Stimulated activated effector memory CD8-positive, alpha-beta T cell treated with anti-CD3 and anti-CD28 coated beads, Interleukin-12 subunit alpha, Interleukin-12 subunit beta, amount 100 ng/mL, for 72 hours (primary cell): ENCODE results near the gene RPL15.
A peak's percentile ranks its signal among the peaks of the same experiment; 100 is the strongest.
"Not testable (repeated sequence)": the region's sequence is repeated elsewhere in the genome, so short reads cannot be mapped to it uniquely, and the experiment has no call there.

Experiments
- ATAC-seq: fragments of 150-1000 bp; cut with Tn5 transposase; 2 replicates; pipeline ENCODE4 v1.10.0; 2021
- DNase-seq, 2 donors: peaks; one replicate each; pipeline ENCODE4 v3.0.0; 2021 to 2022; ENCODE audit warnings: low spot score in 2 of 2
- H3K27ac Mint-ChIP-seq: one replicate; pipeline ENCODE4 v1.8.0; 2022; ENCODE audit warnings: mild to moderate bottlenecking, mixed read lengths
- H3K36me3 Mint-ChIP-seq: one replicate; pipeline ENCODE4 v1.8.0; 2022; ENCODE audit warnings: mild to moderate bottlenecking, mixed read lengths
- H3K4me1 Mint-ChIP-seq: one replicate; pipeline ENCODE4 v1.8.0; 2022; ENCODE audit warnings: mixed read lengths
- H3K4me3 Mint-ChIP-seq: one replicate; pipeline ENCODE4 v1.8.0; 2022; ENCODE audit warnings: mild to moderate bottlenecking, mixed read lengths
- H3K9me3 Mint-ChIP-seq: one replicate; pipeline ENCODE4 v1.8.0; 2022; ENCODE audit warnings: mixed read lengths

RPL15 gene

GRCh38 chr3:23881993-23882392, 34.9 kb upstream of the RPL15 start:
- peaks cover 23% of the 10 kb centered on the region for H3K4me1 Mint-ChIP-seq
- not testable (repeated sequence) for H3K9me3 Mint-ChIP-seq, H3K27ac Mint-ChIP-seq, DNase-seq, ATAC-seq, H3K4me3 Mint-ChIP-seq, H3K36me3 Mint-ChIP-seq

DNA sequence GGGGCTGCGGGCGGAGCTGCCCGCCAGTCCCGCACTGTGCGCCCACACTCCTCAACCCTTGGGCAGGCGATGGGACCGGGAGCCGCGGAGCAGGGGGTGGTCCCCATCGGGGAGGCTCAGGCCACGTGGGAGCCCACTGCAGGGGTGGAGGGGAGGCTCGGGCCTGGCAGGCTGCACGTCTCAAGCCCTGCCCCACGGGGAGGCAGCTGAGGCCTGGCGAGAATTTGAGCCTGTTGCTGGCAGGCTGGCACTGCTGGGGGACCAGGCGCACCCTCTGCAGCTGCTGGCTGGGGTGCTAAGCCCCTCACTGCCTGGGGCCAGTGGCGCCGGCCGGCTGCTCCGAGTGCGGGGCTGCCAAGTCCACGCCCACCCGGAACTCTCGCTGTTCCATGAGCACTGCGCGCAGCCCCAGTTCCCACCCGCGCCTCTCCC, 34.4 kb upstream of the RPL15 start:
- ATAC-seq (no peak), DNase-seq (no peak)
- H3K4me1 Mint-ChIP-seq = peaks cover 18% of the 10 kb centered on the region
- no peak overlapping the region for H3K27ac Mint-ChIP-seq
- H3K4me3 Mint-ChIP-seq = no peak overlapping the region
- no peaks in the 10 kb centered on the region for H3K36me3 Mint-ChIP-seq
- H3K9me3 Mint-ChIP-seq = no peaks in the 10 kb centered on the region

DNA sequence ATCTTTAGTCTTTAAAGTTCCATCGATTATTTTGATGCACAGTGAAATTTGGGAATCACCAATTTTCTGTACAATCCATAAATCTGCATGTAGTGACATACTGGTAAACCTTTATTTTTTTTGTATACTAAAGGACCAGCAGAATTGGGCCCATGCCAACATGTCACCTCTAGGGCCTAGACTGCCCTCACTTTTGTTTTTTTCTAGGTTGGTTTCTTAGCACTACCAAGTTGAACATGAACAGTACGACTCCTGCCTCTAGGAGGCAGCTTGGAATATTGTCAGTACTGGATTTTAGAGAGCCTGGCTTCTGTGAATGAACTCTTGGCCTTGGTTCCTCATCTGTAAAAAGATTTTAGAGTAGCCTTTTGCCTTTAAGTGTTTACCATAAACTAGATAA, 32.5 kb upstream of the RPL15 start:
- DNase-seq (no peak), ATAC-seq (no peak)
- H3K4me1 Mint-ChIP-seq = peaks cover 3% of the 10 kb centered on the region
- H3K9me3 Mint-ChIP-seq = no peaks in the 10 kb centered on the region
- H3K36me3 Mint-ChIP-seq = peaks cover 4% of the 10 kb centered on the region
- H3K27ac Mint-ChIP-seq = no peak overlapping the region
- no peak overlapping the region for H3K4me3 Mint-ChIP-seq

GRCh38 chr3:23885210-23885609, 31.7 kb upstream of the RPL15 start:
- ATAC-seq (no peak), DNase-seq (no peak)
- H3K4me3 Mint-ChIP-seq = no peak overlapping the region
- no peaks in the 10 kb centered on the region for H3K9me3 Mint-ChIP-seq
- peaks cover 6% of the 10 kb centered on the region for H3K36me3 Mint-ChIP-seq
- H3K27ac Mint-ChIP-seq = no peak overlapping the region
- no peaks in the 10 kb centered on the region for H3K4me1 Mint-ChIP-seq

- Mint-ChIP-seq H3K27ac (peak overlapping the region; percentile 33), H3K4me3 (no peak overlapping the region), H3K4me1 (no peaks in the 10 kb centered on the region), H3K36me3 (peaks cover 6% of the 10 kb centered on the region), H3K9me3 (no peaks in the 10 kb centered on the region)
- DNase-seq (no peak), ATAC-seq (no peak)
Measured at GRCh38 chr3:23886311-23886710, 30.6 kb upstream of the RPL15 start.

- Mint-ChIP-seq H3K9me3 (no peaks in the 10 kb centered on the region), H3K4me1 (no peaks in the 10 kb centered on the region), H3K4me3 (no peak overlapping the region), H3K27ac (no peak overlapping the region), H3K36me3 (peaks cover 21% of the 10 kb centered on the region)
- ATAC-seq (no peak), DNase-seq (no peak)
Measured at GRCh38 chr3:23888617-23889228, 28.2 kb upstream of the RPL15 start.

GRCh38 chr3:23889386-23889785, 27.5 kb upstream of the RPL15 start:
- Mint-ChIP-seq H3K4me3 (no peak overlapping the region), H3K9me3 (no peaks in the 10 kb centered on the region), H3K4me1 (peaks cover 2% of the 10 kb centered on the region), H3K27ac (no peak overlapping the region), H3K36me3 (peaks cover 24% of the 10 kb centered on the region)
- ATAC-seq (no peak), DNase-seq (no peak)

DNA sequence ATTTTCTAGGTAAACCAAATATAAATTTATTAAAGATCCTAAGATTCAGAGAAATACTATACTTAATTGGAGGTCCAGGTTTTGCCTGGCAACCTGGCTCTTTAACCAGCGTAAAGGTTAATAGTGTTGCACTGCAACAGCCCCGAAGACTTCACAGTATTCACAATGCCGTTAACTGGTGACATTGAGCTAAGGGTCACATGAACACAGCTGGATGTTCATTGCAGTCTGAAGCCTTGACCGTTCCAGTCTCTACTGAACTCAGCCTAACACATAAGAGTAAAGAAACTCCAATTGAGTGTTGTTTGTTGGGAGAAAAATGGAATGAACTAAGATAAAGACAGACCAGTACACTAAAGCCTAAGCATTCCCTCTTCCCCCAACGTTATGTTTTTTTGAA, 27.0 kb upstream of the RPL15 start:
- Mint-ChIP-seq H3K4me3 (no peak overlapping the region), H3K36me3 (peaks cover 24% of the 10 kb centered on the region), H3K4me1 (peaks cover 7% of the 10 kb centered on the region), H3K27ac (no peak overlapping the region), H3K9me3 (no peaks in the 10 kb centered on the region)
- ATAC-seq (no peak), DNase-seq (no peak)

- DNase-seq = no peak
- no peak for ATAC-seq
- no peak overlapping the region for H3K4me3 Mint-ChIP-seq
- peaks cover 7% of the 10 kb centered on the region for H3K4me1 Mint-ChIP-seq
- H3K27ac Mint-ChIP-seq = peak overlapping the region; percentile 16
- no peaks in the 10 kb centered on the region for H3K9me3 Mint-ChIP-seq
- peaks cover 42% of the 10 kb centered on the region for H3K36me3 Mint-ChIP-seq
Measured at GRCh38 chr3:23894254-23895061, 22.5 kb upstream of the RPL15 start.

- Mint-ChIP-seq H3K4me1 (peaks cover 7% of the 10 kb centered on the region), H3K4me3 (no peak overlapping the region), H3K27ac (peak overlapping the region; percentile 16), H3K36me3 (peaks cover 47% of the 10 kb centered on the region), H3K9me3 (no peaks in the 10 kb centered on the region)
- ATAC-seq (no peak), DNase-seq (no peak)
Measured at GRCh38 chr3:23895181-23895580, 21.8 kb upstream of the RPL15 start.

DNA sequence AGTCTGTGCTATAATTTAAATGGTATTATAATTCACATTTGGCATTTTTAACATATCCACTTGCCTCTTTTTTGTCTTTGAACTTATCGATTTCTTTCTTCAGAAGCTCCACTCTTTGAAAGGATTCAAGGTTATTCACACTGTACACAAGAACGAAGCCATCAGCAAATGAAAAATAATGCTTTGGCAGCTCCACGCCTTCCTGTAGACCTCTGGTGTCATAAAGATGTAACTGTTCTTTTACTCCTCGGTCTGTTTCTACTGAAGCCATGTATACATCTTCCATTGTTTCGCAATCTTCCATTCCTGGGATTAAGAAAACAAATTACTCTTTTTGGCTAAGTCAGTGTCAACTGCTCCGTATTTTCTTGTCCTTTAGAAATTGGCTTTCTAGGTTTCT, 16.2 kb upstream of the RPL15 start:
- ATAC-seq (no peak), DNase-seq (no peak)
- Mint-ChIP-seq H3K27ac (no peak overlapping the region), H3K9me3 (no peaks in the 10 kb centered on the region), H3K4me1 (no peaks in the 10 kb centered on the region), H3K4me3 (no peak overlapping the region), H3K36me3 (peaks cover 48% of the 10 kb centered on the region)

- peaks cover 36% of the 10 kb centered on the region for H3K36me3 Mint-ChIP-seq
- no peak overlapping the region for H3K27ac Mint-ChIP-seq
- H3K4me3 Mint-ChIP-seq = no peak overlapping the region
- H3K4me1 Mint-ChIP-seq = no peaks in the 10 kb centered on the region
- ATAC-seq = no peak
- H3K9me3 Mint-ChIP-seq = no peaks in the 10 kb centered on the region
- DNase-seq = no peak
Measured at GRCh38 chr3:23904545-23904944, 12.4 kb upstream of the RPL15 start.

GRCh38 chr3:23909341-23909740, 7.6 kb upstream of the RPL15 start:
- Mint-ChIP-seq H3K27ac (no peak overlapping the region), H3K4me3 (no peak overlapping the region), H3K36me3 (peaks cover 25% of the 10 kb centered on the region), H3K9me3 (no peaks in the 10 kb centered on the region), H3K4me1 (no peaks in the 10 kb centered on the region)
- DNase-seq (no peak), ATAC-seq (no peak)

DNA sequence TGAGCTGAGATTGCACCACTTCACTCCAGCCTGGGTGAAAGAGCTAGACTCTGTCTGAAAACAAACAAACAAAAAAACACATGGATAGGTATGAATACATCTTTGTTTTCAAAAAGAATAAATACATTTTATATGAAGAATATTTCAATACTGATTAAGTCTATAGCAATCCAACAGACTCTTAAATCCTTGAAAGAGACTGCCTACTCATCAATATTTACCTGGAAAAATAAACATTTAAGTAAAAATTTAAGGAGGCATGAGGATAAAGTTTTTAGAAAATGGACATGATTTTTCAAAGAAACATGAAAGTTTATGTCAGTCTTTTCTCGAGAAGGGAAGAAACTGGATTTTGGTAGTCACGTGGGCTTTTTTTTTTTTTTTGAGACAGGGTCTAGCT, 5.5 kb upstream of the RPL15 start:
- no peak overlapping the region for H3K4me3 Mint-ChIP-seq
- no peaks in the 10 kb centered on the region for H3K9me3 Mint-ChIP-seq

DNA sequence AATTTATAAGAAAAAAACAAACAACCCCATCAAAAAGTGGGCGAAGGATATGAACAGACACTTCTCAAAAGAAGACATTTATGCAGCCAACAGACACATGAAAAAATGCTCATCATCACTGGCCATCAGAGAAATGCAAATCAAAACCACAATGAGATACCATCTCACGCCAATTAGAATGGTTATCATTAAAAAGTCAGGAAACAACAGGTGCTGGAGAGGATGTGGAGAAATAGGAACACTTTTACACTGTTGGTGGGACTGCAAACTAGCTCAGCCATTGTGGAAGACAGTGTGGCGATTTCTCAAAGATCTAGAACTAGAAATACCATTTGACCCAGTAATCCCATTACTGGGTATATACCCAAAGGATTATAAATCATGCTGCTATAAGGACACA, 4.6 kb upstream of the RPL15 start:
- H3K4me3 Mint-ChIP-seq, H3K27ac Mint-ChIP-seq, H3K9me3 Mint-ChIP-seq, ATAC-seq, DNase-seq: not testable (repeated sequence)
- H3K4me1 Mint-ChIP-seq = peaks cover 16% of the 10 kb centered on the region
- peaks cover 35% of the 10 kb centered on the region for H3K36me3 Mint-ChIP-seq

More for the DNA sequence above, 5.5 kb upstream of the RPL15 start:
- Mint-ChIP-seq H3K27ac (no peak overlapping the region), H3K4me1 (peaks cover 16% of the 10 kb centered on the region), H3K36me3 (peaks cover 26% of the 10 kb centered on the region)
- ATAC-seq (no peak), DNase-seq (no peak)

GRCh38 chr3:23913182-23913581, 3.8 kb upstream of the RPL15 start:
- H3K27ac Mint-ChIP-seq = no peak overlapping the region
- ATAC-seq (no peak), DNase-seq (no peak)
- no peak overlapping the region for H3K4me3 Mint-ChIP-seq
- peaks cover 21% of the 10 kb centered on the region for H3K4me1 Mint-ChIP-seq
- H3K36me3 Mint-ChIP-seq = peaks cover 44% of the 10 kb centered on the region
- no peaks in the 10 kb centered on the region for H3K9me3 Mint-ChIP-seq
